ENCODE results near the gene SLC35E2B.
"Not testable (repeated sequence)": the region's sequence is repeated elsewhere in the genome, so short reads cannot be mapped to it uniquely, and the experiment has no call there.

DNA sequence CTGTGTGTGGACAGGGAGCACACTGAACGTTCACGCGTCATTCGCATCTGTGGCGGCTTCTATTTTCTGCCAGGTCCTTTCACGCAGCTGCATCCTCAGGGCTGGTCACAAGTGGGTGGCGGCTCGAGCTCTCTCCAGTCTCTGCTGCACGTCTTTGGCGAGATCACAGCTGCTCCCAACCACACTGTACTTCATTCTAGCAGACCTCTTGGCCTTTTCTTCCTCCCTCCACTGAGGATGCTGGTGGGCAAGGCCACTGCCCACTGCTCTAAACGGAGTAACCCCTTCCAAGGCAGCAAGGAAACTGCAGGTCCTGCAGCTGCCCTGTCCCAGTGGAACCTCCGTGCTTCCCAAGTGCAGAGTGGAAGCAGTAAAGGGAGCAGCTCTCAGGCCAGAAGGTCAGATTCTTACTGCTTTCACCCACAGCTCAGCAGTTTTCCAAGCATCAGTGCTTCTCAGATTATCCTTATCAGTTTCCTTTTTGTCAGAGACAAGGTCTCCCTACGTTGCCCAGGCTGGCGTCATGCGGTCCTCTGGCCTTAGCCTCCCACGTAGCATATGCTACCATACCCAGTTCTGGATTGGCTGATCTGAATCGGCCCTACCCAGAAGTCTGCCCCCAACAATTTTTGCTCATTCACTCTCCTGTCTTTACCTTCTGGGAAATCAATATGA is 44.9 kb downstream of the SLC35E2B start:
- TF ChIP-seq, protein P1, sequence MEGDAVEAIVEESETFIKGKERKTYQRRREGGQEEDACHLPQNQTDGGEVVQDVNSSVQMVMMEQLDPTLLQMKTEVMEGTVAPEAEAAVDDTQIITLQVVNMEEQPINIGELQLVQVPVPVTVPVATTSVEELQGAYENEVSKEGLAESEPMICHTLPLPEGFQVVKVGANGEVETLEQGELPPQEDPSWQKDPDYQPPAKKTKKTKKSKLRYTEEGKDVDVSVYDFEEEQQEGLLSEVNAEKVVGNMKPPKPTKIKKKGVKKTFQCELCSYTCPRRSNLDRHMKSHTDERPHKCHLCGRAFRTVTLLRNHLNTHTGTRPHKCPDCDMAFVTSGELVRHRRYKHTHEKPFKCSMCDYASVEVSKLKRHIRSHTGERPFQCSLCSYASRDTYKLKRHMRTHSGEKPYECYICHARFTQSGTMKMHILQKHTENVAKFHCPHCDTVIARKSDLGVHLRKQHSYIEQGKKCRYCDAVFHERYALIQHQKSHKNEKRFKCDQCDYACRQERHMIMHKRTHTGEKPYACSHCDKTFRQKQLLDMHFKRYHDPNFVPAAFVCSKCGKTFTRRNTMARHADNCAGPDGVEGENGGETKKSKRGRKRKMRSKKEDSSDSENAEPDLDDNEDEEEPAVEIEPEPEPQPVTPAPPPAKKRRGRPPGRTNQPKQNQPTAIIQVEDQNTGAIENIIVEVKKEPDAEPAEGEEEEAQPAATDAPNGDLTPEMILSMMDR (IDR thresholded peaks at IDR 0.05; ENCODE audit: low read length): not testable (repeated sequence)
- not testable (repeated sequence) for TF ChIP-seq EZH2 (IDR thresholded peaks at IDR 0.05; ENCODE audit: borderline replicate concordance, low read length)
